ES-I3 (cell line): Measurements from ENCODE around the gene MYCBP2.
"Not testable (repeated sequence)": the region's sequence is repeated elsewhere in the genome, so short reads cannot be mapped to it uniquely, and the experiment has no call there.

Experiments used
- H3K36me3 ChIP-seq: 2 replicates; pipeline ENCODE4 v1.6.1; 2013; ENCODE audit warnings: mild to moderate bottlenecking, low read length, control low read depth, moderate library complexity; ENCODE audit not compliant: insufficient read depth
- H3K4me1 ChIP-seq: 2 replicates; pipeline ENCODE4 v1.6.1; 2013; ENCODE audit warnings: mild to moderate bottlenecking, control low read depth, low read length; ENCODE audit not compliant: insufficient read depth
- H3K9ac ChIP-seq: 2 replicates; pipeline ENCODE4 v1.6.1; 2013; ENCODE audit warnings: low read depth, mild to moderate bottlenecking, low read length, moderate library complexity
- H3K9me3 ChIP-seq: 2 replicates; pipeline ENCODE4 v1.6.1; 2013; ENCODE audit warnings: mild to moderate bottlenecking, low read length, moderate library complexity; ENCODE audit not compliant: control insufficient read depth, insufficient read depth

Gene MYCBP2

GRCh38 chr13:77300176-77301037 lies 26.5 kb downstream of the MYCBP2 start:
- Histone ChIP-seq H3K9ac (no peak overlapping the region), H3K36me3 (no peaks in the 10 kb centered on the region), H3K9me3 (no peaks in the 10 kb centered on the region), H3K4me1 (no peaks in the 10 kb centered on the region; the same call in 1 of the 2 replicates)

- H3K4me1 ChIP-seq, result no peaks in the 10 kb centered on the region; the same call in 1 of the 2 replicates
- no peak overlapping the region for H3K9ac ChIP-seq
- no peaks in the 10 kb centered on the region for H3K36me3 ChIP-seq
- H3K9me3 ChIP-seq, result no peaks in the 10 kb centered on the region
These were observed 27.3 kb downstream of the MYCBP2 start for GRCh38 chr13:77299587-77299986.

GRCh38 chr13:77298426-77298825 lies 28.5 kb downstream of the MYCBP2 start:
- no peak overlapping the region for H3K9ac ChIP-seq
- no peaks in the 10 kb centered on the region; the same call in 1 of the 2 replicates for H3K4me1 ChIP-seq
- H3K9me3 ChIP-seq, result no peaks in the 10 kb centered on the region
- H3K36me3 ChIP-seq, result no peaks in the 10 kb centered on the region

GRCh38 chr13:77291774-77292173 lies 35.1 kb downstream of the MYCBP2 start:
- Histone ChIP-seq H3K9me3 (no peaks in the 10 kb centered on the region), H3K9ac (no peak overlapping the region), H3K4me1 (peaks cover 6% of the 10 kb centered on the region; the same call in 1 of the 2 replicates), H3K36me3 (no peaks in the 10 kb centered on the region)

DNA sequence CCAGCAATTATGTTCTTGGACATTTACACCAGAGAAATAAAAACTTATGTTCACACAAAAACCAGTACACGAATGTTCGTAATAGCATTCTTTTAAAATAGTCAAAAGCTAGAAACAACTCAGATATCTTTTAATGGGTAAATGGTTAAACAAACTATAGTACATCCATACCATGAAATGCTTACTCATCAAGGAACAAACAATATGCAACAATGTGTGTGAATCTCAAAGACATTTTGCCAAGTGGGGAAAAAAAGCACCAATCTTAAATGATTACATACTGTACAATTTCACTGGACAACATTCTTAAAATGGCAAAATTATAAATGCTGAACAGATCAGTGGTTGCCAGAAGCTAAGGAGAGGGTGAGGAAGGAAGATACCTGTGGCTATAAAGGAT lies 36.6 kb downstream of the MYCBP2 start:
- Histone ChIP-seq H3K9me3 (no peaks in the 10 kb centered on the region), H3K36me3 (no peaks in the 10 kb centered on the region), H3K4me1 (peaks cover 6% of the 10 kb centered on the region; the same call in 1 of the 2 replicates), H3K9ac (no peak overlapping the region)

DNA sequence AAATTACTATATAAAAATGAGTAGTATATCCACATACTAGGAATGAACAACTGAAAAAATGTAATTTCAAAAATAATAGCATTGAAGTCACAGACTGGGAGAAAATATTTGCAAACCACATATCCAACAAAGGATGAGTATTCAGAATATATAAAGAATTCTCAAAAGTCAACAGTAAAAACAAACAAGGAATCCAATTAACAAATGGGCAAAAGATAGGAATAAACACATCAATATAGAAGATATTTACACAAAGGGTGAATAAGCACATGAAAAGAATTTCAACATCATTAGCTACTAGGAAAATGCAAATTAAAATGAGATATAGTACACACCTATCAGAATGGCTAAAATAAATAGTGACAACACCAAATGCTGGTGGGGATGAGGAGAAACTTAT lies 37.0 kb downstream of the MYCBP2 start:
- Histone ChIP-seq H3K9me3 (no peaks in the 10 kb centered on the region), H3K4me1 (peaks cover 6% of the 10 kb centered on the region; the same call in 1 of the 2 replicates), H3K9ac (no peak overlapping the region), H3K36me3 (no peaks in the 10 kb centered on the region)

DNA sequence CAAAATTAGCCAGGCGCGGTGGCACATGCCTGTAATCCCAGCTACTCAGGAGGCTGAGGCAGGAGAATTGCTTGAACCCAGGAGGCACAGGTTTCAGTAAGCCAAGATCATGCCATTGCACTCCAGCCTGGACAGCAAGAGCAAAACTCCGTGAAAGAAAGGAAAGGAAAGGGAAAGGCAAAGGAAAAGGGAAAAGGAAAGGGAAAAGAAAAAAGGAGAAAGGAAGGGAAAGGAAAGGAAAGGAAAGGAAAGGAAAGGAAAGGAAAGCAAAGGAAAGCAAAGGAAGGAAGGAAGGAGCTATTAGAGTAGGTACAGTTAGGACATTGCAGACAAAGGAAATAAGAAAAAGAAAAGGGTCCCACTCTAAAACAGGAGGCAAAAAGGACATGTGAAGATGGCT lies 41.3 kb downstream of the MYCBP2 start:
- not testable (repeated sequence) for H3K36me3 ChIP-seq, H3K9me3 ChIP-seq, H3K4me1 ChIP-seq, H3K9ac ChIP-seq

GRCh38 chr13:77285098-77285497 lies 41.8 kb downstream of the MYCBP2 start:
- no peak overlapping the region for H3K9ac ChIP-seq
- peaks cover 6% of the 10 kb centered on the region; the same call in 1 of the 2 replicates for H3K4me1 ChIP-seq
- H3K36me3 ChIP-seq, result no peaks in the 10 kb centered on the region
- no peaks in the 10 kb centered on the region for H3K9me3 ChIP-seq

DNA sequence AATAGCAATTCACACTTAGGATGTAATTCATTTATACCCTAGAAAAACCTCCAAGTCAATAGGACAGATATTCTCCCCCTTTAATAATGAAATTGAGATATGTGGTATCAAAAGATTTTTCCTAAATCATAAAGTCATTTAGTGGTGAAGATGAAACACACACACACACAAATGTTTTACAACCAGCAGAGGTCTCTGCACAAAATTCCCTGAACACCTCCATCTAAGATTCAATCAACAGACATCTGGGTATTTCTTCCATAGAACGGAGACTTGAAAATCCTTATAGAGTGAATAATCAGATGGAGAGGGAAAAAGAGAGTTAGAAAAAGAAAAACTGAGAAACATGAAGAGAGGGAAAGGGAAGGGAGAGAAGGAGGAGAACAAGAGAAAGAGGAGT lies 52.8 kb downstream of the MYCBP2 start:
- Histone ChIP-seq H3K36me3 (no peaks in the 10 kb centered on the region), H3K4me1 (no peaks in the 10 kb centered on the region), H3K9ac (no peak overlapping the region), H3K9me3 (no peaks in the 10 kb centered on the region)

DNA sequence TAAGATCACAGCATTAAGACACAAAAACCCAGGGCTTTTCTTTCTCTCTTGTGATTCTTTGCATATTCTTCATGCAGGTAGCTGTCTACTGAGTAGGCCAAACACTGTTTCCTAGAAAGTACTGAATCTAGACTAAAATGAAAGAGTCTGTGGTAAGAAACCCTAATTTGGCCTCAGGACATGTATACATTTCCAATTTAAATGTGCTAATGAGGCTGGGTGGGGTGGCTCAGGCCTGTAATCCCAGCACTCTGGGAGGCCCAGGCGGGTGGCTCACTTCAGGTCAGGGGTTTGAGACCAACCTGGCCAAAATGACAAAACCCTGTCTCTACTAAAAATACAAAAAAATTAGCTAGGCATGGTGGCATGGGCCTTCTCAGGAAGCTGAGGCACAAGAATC lies 57.8 kb downstream of the MYCBP2 start:
- no peaks in the 10 kb centered on the region for H3K4me1 ChIP-seq
- H3K9ac ChIP-seq, result no peak overlapping the region
- H3K9me3 ChIP-seq, result no peaks in the 10 kb centered on the region
- peaks cover 5% of the 10 kb centered on the region for H3K36me3 ChIP-seq

- Histone ChIP-seq H3K9ac (no peak overlapping the region), H3K9me3 (no peaks in the 10 kb centered on the region), H3K4me1 (no peaks in the 10 kb centered on the region), H3K36me3 (peaks cover 5% of the 10 kb centered on the region)
These were observed 59.5 kb downstream of the MYCBP2 start for GRCh38 chr13:77267362-77267761.

DNA sequence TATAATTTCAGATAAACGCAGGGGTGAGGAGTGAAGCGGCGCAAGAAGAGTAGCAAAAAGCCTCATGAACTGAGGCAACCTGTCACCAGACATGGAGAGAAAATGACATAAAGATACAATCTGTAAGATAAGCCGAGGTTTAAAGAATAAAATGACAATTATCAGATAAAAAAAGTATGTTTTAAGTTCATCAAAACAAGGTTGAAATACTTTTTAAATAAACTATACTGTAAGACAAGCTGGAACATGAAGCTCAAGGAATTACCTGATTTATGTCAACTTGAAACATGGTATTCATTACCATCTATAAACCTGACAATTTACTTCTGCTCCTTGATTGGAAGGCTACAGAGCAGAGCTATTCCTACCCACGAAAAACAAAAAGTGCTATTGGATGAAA lies 61.6 kb downstream of the MYCBP2 start:
- Histone ChIP-seq H3K4me1 (no peaks in the 10 kb centered on the region), H3K9me3 (no peaks in the 10 kb centered on the region), H3K9ac (no peak overlapping the region), H3K36me3 (peaks cover 5% of the 10 kb centered on the region)

DNA sequence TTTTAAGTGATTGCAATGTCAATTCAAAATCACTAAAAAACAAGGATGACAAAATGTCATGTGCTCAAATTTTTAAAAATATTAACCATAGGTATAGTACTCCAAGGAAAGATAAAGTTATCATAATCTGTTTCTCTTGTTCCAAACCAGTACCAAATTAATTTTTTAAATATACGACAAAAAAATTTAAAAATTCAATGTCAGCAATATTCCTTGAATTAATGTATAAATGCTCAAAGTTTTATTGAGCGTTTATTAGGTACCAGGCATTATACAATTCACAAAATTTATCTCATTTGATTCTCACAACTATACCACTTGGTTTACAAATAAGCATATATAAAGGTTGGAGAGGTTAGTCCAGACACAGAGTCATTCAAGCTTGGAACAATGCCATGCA lies 64.7 kb downstream of the MYCBP2 start:
- H3K9ac ChIP-seq, result no peak overlapping the region
- H3K9me3 ChIP-seq, result no peaks in the 10 kb centered on the region
- no peaks in the 10 kb centered on the region for H3K36me3 ChIP-seq
- no peaks in the 10 kb centered on the region for H3K4me1 ChIP-seq

GRCh38 chr13:77250975-77251374 lies 75.9 kb downstream of the MYCBP2 start:
- H3K9ac ChIP-seq, result no peak overlapping the region
- no peaks in the 10 kb centered on the region for H3K9me3 ChIP-seq
- H3K36me3 ChIP-seq, result no peaks in the 10 kb centered on the region

DNA sequence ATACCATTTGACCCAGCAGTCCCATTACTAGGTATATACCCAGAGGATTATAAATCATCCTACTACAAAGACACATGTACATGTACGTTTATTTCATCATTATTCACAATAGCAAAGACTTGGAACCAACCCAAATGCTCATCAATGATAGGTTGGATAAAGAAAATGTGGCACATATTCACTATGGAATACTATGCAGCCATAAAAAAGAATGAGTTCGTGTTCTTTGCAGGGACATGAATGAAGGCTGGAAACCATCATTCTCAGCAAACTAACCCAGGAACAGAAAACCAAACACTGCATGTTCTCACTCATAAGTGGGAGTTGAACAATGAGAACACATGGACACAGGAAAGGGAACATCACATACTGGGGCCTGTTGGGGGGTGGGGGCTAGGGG lies 81.7 kb downstream of the MYCBP2 start:
- H3K9me3 ChIP-seq, H3K36me3 ChIP-seq, H3K4me1 ChIP-seq, H3K9ac ChIP-seq: not testable (repeated sequence)

More at GRCh38 chr13:77250975-77251374, 75.9 kb downstream of the MYCBP2 start:
- no peaks in the 10 kb centered on the region for H3K4me1 ChIP-seq
